SK-N-MC (cell line): ENCODE results near the gene RPS8.

ENCODE experiments used
- EZH2 ChIP-seq: fragments of 200-600 bp; sonication (generic); IDR thresholded peaks from one replicate; pipeline ENCODE4 v1.6.1; 2017; ENCODE audit warnings: antibody characterized with exemption
- FOXP2 ChIP-seq: optimal IDR thresholded peaks from 2 replicates; pipeline ENCODE3; 2011; ENCODE audit warnings: mild to moderate bottlenecking, moderate library complexity; ENCODE audit not compliant: insufficient read depth; ENCODE audit errors: extremely low read length, control extremely low read depth

DNA sequence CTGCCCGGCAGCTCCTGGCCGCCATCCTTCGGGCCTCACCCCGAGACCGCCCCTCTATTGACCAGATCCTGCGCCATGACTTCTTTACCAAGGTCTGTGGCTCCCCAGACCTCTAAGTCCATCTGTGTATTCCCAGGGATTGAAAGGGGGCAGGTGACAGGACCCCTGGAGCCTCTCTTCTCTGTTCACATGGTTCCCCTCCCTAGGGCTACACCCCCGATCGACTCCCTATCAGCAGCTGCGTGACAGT lies 27.6 kb downstream of the RPS8 start:
- TF ChIP-seq EZH2 (no peak), FOXP2 (no peak)
